K562 (cell line): Measurements from ENCODE around the gene ATAD3C. TPM values are rescaled to one million over a fixed set of nuclear protein-coding genes. Genes with fewer than 3 reads are reported as not detected.
A peak's percentile ranks its signal among the peaks of the same experiment; 100 is the strongest.

ENCODE experiments used
- CBX8 ChIP-seq: fragments of 200-600 bp; sonication (generic); IDR thresholded peaks from 2 replicates; pipeline ENCODE4 v1.6.1; 2012; ENCODE audit warnings: borderline replicate concordance, mixed run types, low read depth, mild to moderate bottlenecking, moderate library complexity, mixed read lengths, low read length, control low read depth, inconsistent platforms; ENCODE audit not compliant: poor library complexity, severe bottlenecking; ENCODE audit errors: extremely low read depth
- CEBPB ChIP-seq: fragments of 450-650 bp; IDR thresholded peaks from 2 replicates; pipeline ENCODE4 v1.6.1; 2016; ENCODE audit warnings: missing genetic modification characterization, missing compliant biosample characterization
- E2F1 ChIP-seq: sonication (generic); formaldehyde crosslinking; IDR thresholded peaks from 2 replicates; pipeline ENCODE4 v1.8.1; 2023; ENCODE audit warnings: mild to moderate bottlenecking, missing genetic modification reagents, moderate library complexity
- GTF2E2 ChIP-seq: fragments of 200-800 bp; sonication (Bioruptor generic); IDR thresholded peaks from 2 replicates; pipeline ENCODE4 v1.6.1; 2016; ENCODE audit warnings: missing genetic modification characterization, missing compliant biosample characterization
- HOMEZ ChIP-seq: fragments of 250-450 bp; sonication (Bioruptor Pico); IDR thresholded peaks from 2 replicates; pipeline ENCODE4 v1.4.0; 2020; ENCODE audit warnings: mild to moderate bottlenecking, moderate library complexity
- NCOA4 ChIP-seq: fragments of 450-650 bp; IDR thresholded peaks from 2 replicates; pipeline ENCODE4 v1.6.1; 2018; ENCODE audit warnings: mild to moderate bottlenecking; ENCODE audit not compliant: partially characterized antibody
- NKRF ChIP-seq: fragments of 450-650 bp; IDR thresholded peaks from 2 replicates; pipeline ENCODE4 v1.6.1; 2016; ENCODE audit warnings: borderline replicate concordance
- POLR3G ChIP-seq: IDR thresholded peaks from 2 replicates; pipeline ENCODE4 v1.6.1; 2011; ENCODE audit not compliant: insufficient read length, insufficient replicate concordance; ENCODE audit errors: extremely low read depth
- RFX7 ChIP-seq: fragments of 250-450 bp; sonication (Bioruptor Pico); IDR thresholded peaks from 2 replicates; pipeline ENCODE4 v1.5.1; 2021; ENCODE audit warnings: mild to moderate bottlenecking
- SRF ChIP-seq, 2 experiments: fragments of 250-450, 450-650 bp in 1 of 2; sonication (Bioruptor Pico) in 1 of 2; sonication (generic) in 1 of 2; formaldehyde crosslinking; IDR thresholded peaks; 2 replicates each; pipeline versions ENCODE4 v1.5.0 to v1.5.1; 2020 to 2022; ENCODE audit warnings: mild to moderate bottlenecking in 1 of 2, missing genetic modification reagents in 1 of 2
- STAT6 ChIP-seq: sonication (generic); formaldehyde crosslinking; IDR thresholded peaks from 2 replicates; pipeline ENCODE4 v1.8.1; 2023; ENCODE audit warnings: mild to moderate bottlenecking, missing genetic modification reagents
- TAL1 ChIP-seq: fragments of 450-650 bp; IDR thresholded peaks from 2 replicates; pipeline ENCODE4 v1.6.1; 2016; ENCODE audit warnings: mild to moderate bottlenecking
- TGIF2 ChIP-seq: sonication (generic); formaldehyde crosslinking; IDR thresholded peaks from 2 replicates; pipeline ENCODE4 v1.8.1; 2022; ENCODE audit warnings: mild to moderate bottlenecking, missing genetic modification reagents, moderate library complexity
- TSC22D4 ChIP-seq: fragments of 450-650 bp; IDR thresholded peaks from 2 replicates; pipeline ENCODE4 v1.6.1; 2016; ENCODE audit warnings: missing genetic modification characterization, missing biosample characterization, control low read depth
- U2AF2 ChIP-seq: fragments of 200-400 bp; formaldehyde crosslinking; optimal IDR thresholded peaks from 2 replicates; pipeline ENCODE3; 2017; ENCODE audit warnings: low read depth, mild to moderate bottlenecking, low read length
- USF1 ChIP-seq: sonication (generic); formaldehyde crosslinking; IDR thresholded peaks from 2 replicates; pipeline ENCODE4 v1.9.0; 2022; ENCODE audit warnings: mild to moderate bottlenecking, missing genetic modification reagents
- ZNF764 ChIP-seq: fragments of 250-450 bp; sonication (Bioruptor Pico); IDR thresholded peaks from 2 replicates; pipeline ENCODE4 v1.4.0; 2020; ENCODE audit warnings: low read depth, mild to moderate bottlenecking, moderate library complexity
- ZNF785 ChIP-seq: fragments of 250-450 bp; sonication (Bioruptor Pico); IDR thresholded peaks from 2 replicates; pipeline ENCODE4 v1.4.0; 2020; ENCODE audit warnings: mild to moderate bottlenecking
- polyA plus RNA-seq, 8 experiments: library from polyadenylated mRNA; depleted of rRNA in 4 of 8; stranded (reverse) in 5 of 8; unstranded in 3 of 8; fragments of >200 nt; fragmentation: Nextera tagmentation in 2 of 8; fragmentation: Illumina TruSeq in 1 of 8; extraction: Ambion mirVana in 2 of 8; extraction: Trizol in 1 of 8; gene quantifications; 2 replicates each; pipeline versions ENCODE4 v1.2.1 to v1.2.3, GENCODE V29; 2011 to 2014; ENCODE audit warnings: inconsistent platforms in 1 of 8, missing spikeins in 1 of 8
- total RNA-seq, 7 experiments: library from RNA; depleted of rRNA in 6 of 7; stranded (reverse); fragments of >200 nt in 6 of 7; fragmentation: Illumina TruSeq in 2 of 7; extraction: Trizol in 2 of 7; gene quantifications; 2 replicates each; pipeline versions ENCODE4 v1.2.1 to v1.2.3, GENCODE V29; 2011 to 2021; ENCODE audit warnings: low replicate concordance in 1 of 7

The ATAD3C gene
- total and polyA plus RNA-seq, 9 of the 15 experiments (the other 6 are each of a cell fraction or from before 2014, with no cell fraction given) = 0.03 to 0.18 TPM; not detected in 7

- TF ChIP-seq TSC22D4 (no peak), HOMEZ (CRISPR knock-in tag) (no peak), SRF (CRISPR knock-in tag; IDR thresholded peaks at IDR 0.05) (no peak), CEBPB (tag) (no peak), ZNF764 (CRISPR knock-in tag) (no peak), GTF2E2 (tag) (no peak), CBX8 (no peak), U2AF2 (no peak), TGIF2 (CRISPR knock-in tag) (no peak), E2F1 (CRISPR knock-in tag) (no peak; the same call in 1 of the 2 replicates), NKRF (peak; percentile 83), STAT6 (CRISPR knock-in tag) (no peak), ZNF785 (no peak), USF1 (CRISPR knock-in tag) (peak; percentile 70), POLR3G (no peak), TAL1 (no peak), RFX7 (0 out of 2 replicates have a peak, but pooled peaks have one; percentile 57), NCOA4 (no peak)
Measured at GRCh38 chr1:1441002-1441888, 8.2 kb upstream of the ATAD3C start (continued).
